ENCODE data around the gene DNMBP. TPM values are rescaled to one million over a fixed set of nuclear protein-coding genes. Genes with fewer than 3 reads are reported as not detected.

DNMBP gene
- total RNA-seq, 2 donors from 2014 or later: 38.4 to 53.5 TPM

GRCh38 chr10:100024748-100025147 lies 15.0 kb upstream of the DNMBP start:
- no peak for DNase-seq
- H3K36me3 ChIP-seq: no peaks in the 10 kb centered on the region
- H3K4me1 ChIP-seq: no peaks in the 10 kb centered on the region
- no peaks in the 10 kb centered on the region for H3K9me3 ChIP-seq
- H3K27ac ChIP-seq: no peak overlapping the region
- TF ChIP-seq, protein P1, sequence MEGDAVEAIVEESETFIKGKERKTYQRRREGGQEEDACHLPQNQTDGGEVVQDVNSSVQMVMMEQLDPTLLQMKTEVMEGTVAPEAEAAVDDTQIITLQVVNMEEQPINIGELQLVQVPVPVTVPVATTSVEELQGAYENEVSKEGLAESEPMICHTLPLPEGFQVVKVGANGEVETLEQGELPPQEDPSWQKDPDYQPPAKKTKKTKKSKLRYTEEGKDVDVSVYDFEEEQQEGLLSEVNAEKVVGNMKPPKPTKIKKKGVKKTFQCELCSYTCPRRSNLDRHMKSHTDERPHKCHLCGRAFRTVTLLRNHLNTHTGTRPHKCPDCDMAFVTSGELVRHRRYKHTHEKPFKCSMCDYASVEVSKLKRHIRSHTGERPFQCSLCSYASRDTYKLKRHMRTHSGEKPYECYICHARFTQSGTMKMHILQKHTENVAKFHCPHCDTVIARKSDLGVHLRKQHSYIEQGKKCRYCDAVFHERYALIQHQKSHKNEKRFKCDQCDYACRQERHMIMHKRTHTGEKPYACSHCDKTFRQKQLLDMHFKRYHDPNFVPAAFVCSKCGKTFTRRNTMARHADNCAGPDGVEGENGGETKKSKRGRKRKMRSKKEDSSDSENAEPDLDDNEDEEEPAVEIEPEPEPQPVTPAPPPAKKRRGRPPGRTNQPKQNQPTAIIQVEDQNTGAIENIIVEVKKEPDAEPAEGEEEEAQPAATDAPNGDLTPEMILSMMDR (IDR thresholded peaks at IDR 0.05): no peak
- H3K4me3 ChIP-seq: no peak overlapping the region
- intact Hi-C loops (cut with DNase I): no loop called here
- H3K9ac ChIP-seq (ENCODE audit: low read depth in 2 of 2, low read length in 2 of 2): no peak overlapping the region
- H3K27me3 ChIP-seq: no peaks in the 10 kb centered on the region

DNA sequence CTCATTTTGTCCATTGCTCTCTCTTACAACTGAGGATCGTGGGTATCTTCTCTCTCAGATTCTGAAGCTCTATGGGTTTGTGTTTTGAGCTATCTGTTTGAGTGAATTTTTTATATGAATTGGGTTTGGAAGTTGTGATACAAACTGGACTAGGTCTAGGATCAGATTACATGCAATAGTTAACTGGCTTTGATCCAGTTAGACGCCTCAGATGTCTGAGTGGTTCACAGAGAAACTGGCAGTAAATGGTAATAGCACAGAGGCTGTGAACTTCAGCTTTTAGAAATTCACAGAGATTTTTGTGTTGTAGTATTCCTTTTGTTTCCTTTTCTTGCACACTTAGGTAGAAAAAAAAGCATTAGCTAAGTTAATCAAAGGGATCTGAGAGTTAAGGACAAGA lies 12.7 kb upstream of the DNMBP start:
- TF ChIP-seq, protein P1 (IDR thresholded peaks at IDR 0.05): no peak
- intact Hi-C loops (cut with DNase I): no loop called here
- Histone ChIP-seq H3K27ac (no peak overlapping the region), H3K27me3 (no peaks in the 10 kb centered on the region), H3K36me3 (no peaks in the 10 kb centered on the region), H3K9me3 (no peaks in the 10 kb centered on the region), H3K4me3 (no peak overlapping the region), H3K4me1 (no peaks in the 10 kb centered on the region), H3K9ac (ENCODE audit: low read depth in 2 of 2, low read length in 2 of 2) (no peak overlapping the region)
- no peak for DNase-seq

GRCh38 chr10:100021322-100021721 lies 11.6 kb upstream of the DNMBP start:
- Histone ChIP-seq H3K9ac (ENCODE audit: low read depth in 2 of 2, low read length in 2 of 2) (no peak overlapping the region), H3K4me3 (no peak overlapping the region), H3K27me3 (no peaks in the 10 kb centered on the region), H3K4me1 (no peaks in the 10 kb centered on the region), H3K27ac (no peak overlapping the region), H3K36me3 (no peaks in the 10 kb centered on the region), H3K9me3 (no peaks in the 10 kb centered on the region)
- intact Hi-C loops (cut with DNase I): no loop called here
- TF ChIP-seq, protein P1 (IDR thresholded peaks at IDR 0.05): no peak
- DNase-seq: no peak

GRCh38 chr10:100020886-100021253 lies 11.1 kb upstream of the DNMBP start:
- no peaks in the 10 kb centered on the region for H3K4me1 ChIP-seq
- TF ChIP-seq, protein P1 (IDR thresholded peaks at IDR 0.05): no peak
- no peak overlapping the region for H3K9ac ChIP-seq (ENCODE audit: low read depth in 2 of 2, low read length in 2 of 2)
- H3K9me3 ChIP-seq: no peaks in the 10 kb centered on the region
- no peaks in the 10 kb centered on the region for H3K36me3 ChIP-seq
- no peak overlapping the region for H3K4me3 ChIP-seq
- intact Hi-C loops (cut with DNase I): no loop called here
- no peak for DNase-seq
- no peak overlapping the region for H3K27ac ChIP-seq
- no peaks in the 10 kb centered on the region for H3K27me3 ChIP-seq

GRCh38 chr10:100020142-100020885 lies 10.6 kb upstream of the DNMBP start:
- H3K36me3 ChIP-seq: no peaks in the 10 kb centered on the region
- TF ChIP-seq, protein P1 (IDR thresholded peaks at IDR 0.05): no peak
- intact Hi-C loops (cut with DNase I): no loop called here
- H3K27ac ChIP-seq: no peak overlapping the region
- no peaks in the 10 kb centered on the region for H3K9me3 ChIP-seq
- no peak overlapping the region for H3K9ac ChIP-seq (ENCODE audit: low read depth in 2 of 2, low read length in 2 of 2)
- H3K4me3 ChIP-seq: no peak overlapping the region
- no peaks in the 10 kb centered on the region for H3K4me1 ChIP-seq
- DNase-seq: no peak
- no peaks in the 10 kb centered on the region for H3K27me3 ChIP-seq
